HG03565 (cell line): Measurements from ENCODE around the gene ARHGAP45.

Experiments
- ATAC-seq: cut with Tn5 transposase; IDR thresholded peaks from one replicate; pipeline ENCODE4 v1.9.1; 2021; ENCODE audit warnings: mild to moderate bottlenecking, moderate library complexity; ENCODE audit not compliant: unreplicated experiment

ARHGAP45 gene

GRCh38 chr19:1084024-1084868 is 17.3 kb downstream of the ARHGAP45 start:
- ATAC-seq, result no peak

GRCh38 chr19:1085053-1085658 is 18.2 kb downstream of the ARHGAP45 start:
- no peak for ATAC-seq

- ATAC-seq, result no peak
Observed at GRCh38 chr19:1085676-1086442, 18.9 kb downstream of the ARHGAP45 start.

GRCh38 chr19:1086613-1087012 is 19.6 kb downstream of the ARHGAP45 start:
- no peak for ATAC-seq

DNA sequence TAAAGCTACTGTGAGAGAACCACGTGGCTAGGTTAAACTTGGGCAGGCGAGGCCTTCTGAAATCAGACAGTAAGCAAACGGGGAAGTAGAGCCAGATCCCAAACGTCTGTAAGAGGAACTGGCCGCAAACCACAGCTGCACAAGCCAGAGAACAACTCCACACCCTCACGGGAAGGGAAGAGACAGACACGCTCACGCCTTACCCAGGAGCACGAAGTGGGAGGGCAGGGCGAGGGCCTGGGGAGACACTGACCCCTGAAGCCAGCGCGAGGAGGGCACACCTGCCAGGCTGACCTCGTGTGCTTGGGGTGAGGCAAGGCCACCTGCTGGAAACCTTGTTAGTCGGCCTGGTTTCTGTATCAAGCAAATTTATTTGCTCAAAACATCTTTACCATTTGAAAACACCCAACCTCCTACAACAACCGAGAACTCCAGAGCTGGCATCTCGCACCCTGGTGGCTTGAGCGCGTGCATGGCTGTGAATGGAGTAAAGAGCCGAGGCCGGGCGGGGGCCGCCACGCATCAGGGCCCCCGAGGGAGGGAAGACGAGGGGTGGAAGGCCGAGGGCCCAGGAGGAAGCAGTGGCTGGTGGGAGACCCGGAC is 20.9 kb downstream of the ARHGAP45 start:
- no peak for ATAC-seq

DNA sequence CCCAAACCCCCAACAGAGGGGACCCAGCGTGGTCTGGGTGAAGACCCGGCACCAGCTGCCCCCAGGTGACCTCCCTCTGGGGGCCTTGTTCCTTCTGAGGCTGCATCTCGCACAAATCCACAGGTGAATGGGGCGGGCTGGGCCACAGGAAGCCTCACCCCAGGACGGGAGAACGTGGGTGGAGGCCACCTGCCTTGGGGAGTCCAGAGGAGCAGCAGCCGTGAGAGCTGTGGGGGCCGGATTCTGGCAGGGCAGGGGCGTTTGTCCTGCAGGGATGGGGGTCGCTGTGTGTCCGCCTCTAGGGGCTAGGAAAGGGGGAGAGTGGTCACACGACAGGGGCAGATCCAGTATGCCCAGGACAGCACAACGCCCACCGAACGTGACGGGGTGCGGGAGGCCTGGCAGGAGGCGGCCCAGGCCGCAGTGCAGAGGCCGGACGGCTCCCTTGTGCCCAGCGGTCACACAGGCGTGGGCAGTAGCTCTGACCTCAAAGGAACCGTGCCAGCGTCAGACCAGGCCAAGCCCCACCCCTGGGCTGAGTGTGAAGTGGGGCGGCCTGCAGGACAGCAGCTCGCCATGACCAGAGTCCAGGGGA is 21.5 kb downstream of the ARHGAP45 start:
- no peak for ATAC-seq

- no peak for ATAC-seq
Observed at GRCh38 chr19:1089126-1089771, 22.3 kb downstream of the ARHGAP45 start.

DNA sequence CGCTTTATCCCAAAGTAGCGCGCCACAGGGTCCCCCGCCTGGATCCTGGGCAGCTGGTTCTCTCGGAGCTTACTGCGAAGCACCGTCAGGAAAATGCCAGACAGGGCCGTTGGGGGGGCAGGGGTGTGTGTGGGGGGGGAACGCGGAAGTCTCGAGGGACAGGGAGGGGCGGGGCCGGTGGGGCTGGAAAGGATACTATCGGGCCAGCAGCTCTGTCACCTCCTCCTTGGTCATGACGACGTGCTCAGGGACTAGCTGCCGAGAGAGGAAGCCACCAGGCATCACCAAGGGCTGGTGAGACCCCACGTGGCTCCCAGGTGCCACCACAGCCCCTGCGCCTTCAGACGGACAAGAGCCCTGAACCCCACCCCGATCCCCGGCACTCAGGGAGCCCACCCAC is 22.9 kb downstream of the ARHGAP45 start:
- no peak for ATAC-seq

DNA sequence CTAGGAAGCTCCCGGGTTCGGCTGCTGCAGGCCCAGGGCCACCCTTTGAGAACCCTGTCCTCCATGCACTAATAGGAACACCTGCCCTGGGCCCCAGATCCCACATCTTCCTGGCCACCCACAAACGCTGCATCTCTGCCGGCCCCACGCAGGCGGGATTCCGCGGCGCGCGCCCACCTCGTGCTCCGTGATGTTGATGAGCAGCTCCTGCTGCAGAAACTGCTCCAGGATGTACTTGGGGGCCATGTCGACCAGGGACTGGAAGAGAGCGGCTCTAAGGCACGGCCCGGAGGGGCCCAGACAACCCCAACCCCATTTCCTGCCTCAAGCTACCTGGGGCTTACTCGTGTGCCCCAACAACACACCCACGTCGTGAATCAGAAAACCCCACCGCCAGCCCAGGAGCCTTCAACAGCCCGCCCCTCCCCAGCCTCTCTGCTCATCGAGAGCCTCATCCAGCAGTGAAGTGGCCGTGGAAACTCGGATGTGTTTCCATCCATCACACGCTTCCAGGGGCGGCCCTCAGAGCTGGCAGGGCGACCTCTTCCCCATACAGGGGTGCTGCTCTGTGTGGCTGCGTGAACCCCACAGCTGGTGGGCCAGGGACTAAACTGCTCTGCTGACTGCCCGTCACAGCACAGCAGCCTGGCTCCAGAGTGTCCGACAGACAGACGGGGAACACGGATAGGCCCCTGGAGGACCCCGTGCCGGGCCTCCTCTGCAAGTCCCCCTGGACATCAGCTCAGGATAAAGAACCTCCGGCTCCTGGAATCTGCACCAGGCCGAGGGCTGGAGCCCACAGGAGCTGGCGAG is 24.0 kb downstream of the ARHGAP45 start:
- ATAC-seq, result no peak

DNA sequence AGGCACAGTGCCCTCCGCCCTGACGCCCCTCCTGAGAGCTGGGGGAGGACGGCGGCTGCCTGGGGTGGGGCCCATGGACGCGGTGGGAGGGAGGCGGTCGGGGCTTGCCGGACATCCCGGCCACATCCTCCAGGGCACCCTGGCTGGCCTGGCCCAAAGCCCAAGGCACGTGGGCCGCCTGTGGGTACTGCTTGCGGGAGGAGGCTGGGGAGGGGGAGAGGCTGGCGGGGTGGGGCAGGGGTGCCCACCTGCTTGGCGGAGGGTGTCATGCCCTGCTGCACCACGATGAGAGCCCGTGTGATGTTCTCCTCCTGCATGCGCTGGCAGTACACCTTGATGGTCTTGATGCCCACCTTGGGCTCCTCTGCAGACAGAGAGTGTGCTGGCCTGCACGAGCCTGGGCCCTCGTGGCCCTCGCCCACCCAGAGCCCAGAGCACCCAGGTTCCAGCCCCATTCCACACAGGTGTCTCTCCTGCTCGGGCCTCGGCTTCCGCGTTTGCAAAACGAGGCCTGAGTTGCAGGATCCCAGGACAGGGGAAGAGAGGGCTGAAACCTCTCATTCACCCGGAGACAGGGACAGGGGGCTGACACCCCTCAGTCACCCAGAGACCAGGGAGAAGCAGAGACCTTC is 24.7 kb downstream of the ARHGAP45 start:
- ATAC-seq, result no peak

- no peak for ATAC-seq
Observed at GRCh38 chr19:1093330-1093729, 26.4 kb downstream of the ARHGAP45 start.

GRCh38 chr19:1093811-1094553 is 27.0 kb downstream of the ARHGAP45 start:
- no peak for ATAC-seq

DNA sequence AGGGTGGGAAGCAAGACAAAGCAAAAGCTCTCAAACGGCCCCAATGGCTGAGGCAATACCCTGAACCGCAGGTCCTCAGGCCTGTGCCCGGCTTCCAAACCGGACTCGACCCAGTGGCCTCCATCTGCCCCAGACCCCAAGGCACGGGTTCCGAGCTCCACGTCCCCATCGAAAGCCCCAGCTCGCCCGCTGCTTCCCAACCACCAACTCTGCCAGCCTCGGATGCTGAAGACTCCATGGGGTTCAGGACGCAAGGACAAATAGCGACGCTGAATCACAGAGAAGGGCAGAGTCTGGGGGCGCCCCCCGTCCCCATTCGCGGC is 27.6 kb downstream of the ARHGAP45 start:
- ATAC-seq, result no peak

GRCh38 chr19:1094978-1095701 is 28.2 kb downstream of the ARHGAP45 start, which contains the start of gene POLR2E:
Gene POLR2E (minus strand): TSS chr19:1095375. CDS start chr19:1095315, 60 bp downstream.
- ATAC-seq, result peak; percentile 74

DNA sequence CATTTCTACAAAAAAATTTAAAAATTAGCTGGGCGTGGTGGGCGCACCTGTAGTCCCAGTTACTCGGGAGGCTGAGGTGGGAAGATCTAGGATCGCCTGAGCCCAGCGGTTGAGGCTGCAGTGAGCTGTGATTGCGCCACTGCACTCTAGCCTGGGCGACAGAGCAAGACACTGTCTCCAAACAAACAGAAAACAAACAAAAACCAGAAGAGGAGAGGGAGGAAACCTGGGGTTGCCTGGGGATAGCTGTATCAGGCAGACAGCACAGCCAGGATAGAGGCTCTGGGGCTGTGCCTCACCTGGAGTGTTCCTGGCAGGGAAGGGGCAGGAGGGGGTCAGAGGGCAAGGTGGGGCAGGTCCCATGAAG is 30.8 kb downstream of the ARHGAP45 start:
- ATAC-seq, result no peak

DNA sequence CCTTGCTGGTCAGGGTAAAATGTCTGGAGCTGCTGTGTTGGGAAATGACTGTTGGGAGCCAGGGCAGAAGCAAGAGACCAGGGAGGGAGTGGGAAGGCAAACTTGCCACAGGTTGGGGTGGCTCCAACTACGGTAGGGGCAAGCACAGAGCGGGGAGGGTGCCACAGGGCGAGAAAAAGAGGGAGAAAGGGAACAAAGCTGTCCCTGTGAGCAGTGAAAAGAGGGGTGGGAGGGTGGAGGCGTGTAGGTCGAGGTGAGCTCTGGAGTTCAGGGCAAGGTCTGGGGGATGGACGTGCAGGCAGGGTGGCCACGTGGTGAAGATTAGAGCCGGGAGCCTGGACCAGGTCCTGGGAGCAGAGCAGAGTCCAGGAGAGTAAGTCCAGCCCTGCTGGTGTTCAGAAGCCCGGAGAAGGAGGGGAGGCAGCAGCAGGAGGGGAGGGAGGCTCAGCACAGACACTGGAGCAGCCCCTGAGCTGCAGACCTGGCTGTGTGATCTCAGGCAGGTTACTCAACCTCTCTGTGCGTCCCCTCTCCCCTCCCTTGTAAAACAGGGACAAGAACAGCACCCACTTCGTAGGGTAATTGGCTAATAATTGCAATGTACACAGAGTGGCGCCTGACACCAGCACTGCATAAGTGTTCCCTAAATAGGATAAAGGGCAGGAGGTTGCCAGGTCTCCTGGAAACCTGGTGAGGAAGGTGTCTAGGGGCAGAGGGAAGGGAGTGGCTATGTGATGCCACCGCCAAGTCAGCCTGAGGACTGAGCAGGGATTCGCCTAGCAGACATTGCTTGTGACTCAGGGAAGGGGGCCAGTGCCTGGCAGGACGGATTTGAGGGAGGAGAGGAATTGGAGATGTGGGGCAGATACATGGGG is 31.4 kb downstream of the ARHGAP45 start:
- ATAC-seq, result no peak

- ATAC-seq, result no peak
Observed at GRCh38 chr19:1101337-1101698, 34.4 kb downstream of the ARHGAP45 start.
